GM21576 (cell line): ENCODE data around the gene EHD4.

Source experiments
- ATAC-seq: cut with Tn5 transposase; IDR thresholded peaks from one replicate; pipeline ENCODE4 v1.9.1; 2021; ENCODE audit warnings: mild to moderate bottlenecking, moderate library complexity; ENCODE audit not compliant: unreplicated experiment

The EHD4 gene

DNA sequence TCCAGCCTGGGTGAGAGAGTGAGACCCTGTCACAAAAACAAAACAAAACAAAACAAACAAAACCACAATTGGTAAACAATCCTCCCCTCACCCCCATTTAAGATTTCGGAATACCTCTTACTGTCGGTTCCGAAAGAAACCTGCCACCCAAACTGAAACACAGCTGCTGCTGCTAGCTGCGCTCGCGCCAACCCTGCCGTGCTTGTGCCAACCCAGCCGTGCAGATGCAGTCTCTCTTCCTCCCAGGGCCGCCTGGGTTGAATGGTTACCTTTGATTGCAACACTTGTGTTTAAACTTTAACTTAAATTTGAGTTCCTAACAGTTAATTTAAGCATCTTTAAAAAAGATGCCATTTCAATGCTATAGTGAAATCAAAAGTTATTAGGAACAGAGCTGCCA is 50.0 kb downstream of the EHD4 start:
- ATAC-seq: no peak

- ATAC-seq: no peak
Observed at GRCh38 chr15:41921639-41922038, 50.7 kb downstream of the EHD4 start.

DNA sequence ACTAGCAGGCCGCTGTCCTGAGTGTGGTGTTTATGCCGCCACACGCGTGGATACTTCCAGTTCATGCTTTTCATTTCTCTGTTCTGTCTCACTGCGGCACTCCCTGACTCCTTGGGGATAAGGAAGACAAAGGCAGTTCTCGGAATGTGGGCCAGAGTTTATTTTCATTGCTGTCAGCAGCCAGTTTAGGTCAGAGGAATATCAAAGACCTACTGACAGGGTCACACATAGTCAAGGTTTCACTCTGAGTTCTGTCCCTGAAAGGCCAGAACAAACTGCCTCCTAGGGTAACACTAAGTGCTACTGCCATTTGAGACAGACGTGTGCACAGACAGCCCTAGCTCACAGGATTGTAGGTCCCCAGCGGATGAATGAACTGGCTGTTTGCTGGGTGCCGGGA is 51.2 kb downstream of the EHD4 start:
- no peak for ATAC-seq

DNA sequence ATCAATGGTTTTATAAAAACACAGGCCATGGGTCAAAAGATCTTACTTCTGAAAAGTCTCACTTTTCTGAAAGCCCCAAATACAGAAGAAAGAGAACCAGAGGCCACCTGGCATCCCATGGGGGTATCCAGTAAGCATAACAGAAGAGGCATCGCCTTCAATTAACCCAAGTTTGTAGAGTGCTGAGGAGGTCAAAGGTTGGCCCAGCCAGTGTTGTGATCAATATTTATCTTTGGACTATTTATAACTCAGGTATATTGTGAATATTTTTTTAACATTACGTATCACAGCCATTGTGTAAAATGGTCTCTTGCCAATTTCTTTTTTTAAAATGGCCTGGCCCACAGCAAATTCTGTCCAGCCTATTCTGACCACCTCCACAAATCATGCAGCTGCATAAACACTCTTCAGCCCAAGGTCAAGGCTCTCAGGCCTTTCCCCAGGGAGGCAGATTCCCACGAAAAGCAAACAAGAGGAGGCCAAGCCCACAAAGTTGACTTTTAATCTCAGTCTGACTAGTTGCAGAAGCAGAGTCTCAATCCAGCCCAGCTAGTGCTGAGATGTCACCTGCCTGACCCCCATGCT is 52.3 kb downstream of the EHD4 start:
- ATAC-seq: no peak

GRCh38 chr15:41919201-41919820 is 53.0 kb downstream of the EHD4 start:
- ATAC-seq: no peak

GRCh38 chr15:41918506-41919126 is 53.7 kb downstream of the EHD4 start:
- ATAC-seq: no peak

DNA sequence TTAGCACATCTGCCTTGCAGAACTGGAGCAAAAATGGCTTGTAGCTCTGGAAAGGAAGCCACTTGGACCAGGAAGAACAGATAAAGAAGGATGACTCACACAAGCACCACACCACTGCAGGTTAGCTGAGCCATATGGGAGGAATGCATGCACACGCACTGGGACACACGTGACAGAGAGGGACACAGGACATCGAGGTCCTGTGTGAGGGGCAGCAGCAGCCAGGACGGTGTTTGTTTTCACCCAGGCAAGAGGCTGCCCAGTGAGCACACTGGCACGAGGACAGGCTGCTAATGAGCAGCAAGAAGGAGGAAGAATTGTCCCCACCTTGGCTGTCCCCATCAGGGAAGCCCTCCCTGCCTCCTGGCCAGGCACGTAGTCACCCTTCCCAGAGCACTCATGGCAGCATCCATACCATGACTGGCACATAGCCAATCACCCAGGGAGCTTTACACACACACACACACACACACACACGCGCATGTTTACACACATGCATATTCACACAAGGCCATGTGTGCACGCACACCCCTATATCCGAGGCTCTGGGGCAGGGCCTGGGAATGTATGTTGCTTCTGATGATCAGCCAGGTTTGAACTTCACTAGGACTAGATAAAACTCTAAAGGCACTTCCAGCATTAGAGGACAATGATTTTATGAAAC is 54.5 kb downstream of the EHD4 start:
- ATAC-seq: no peak

DNA sequence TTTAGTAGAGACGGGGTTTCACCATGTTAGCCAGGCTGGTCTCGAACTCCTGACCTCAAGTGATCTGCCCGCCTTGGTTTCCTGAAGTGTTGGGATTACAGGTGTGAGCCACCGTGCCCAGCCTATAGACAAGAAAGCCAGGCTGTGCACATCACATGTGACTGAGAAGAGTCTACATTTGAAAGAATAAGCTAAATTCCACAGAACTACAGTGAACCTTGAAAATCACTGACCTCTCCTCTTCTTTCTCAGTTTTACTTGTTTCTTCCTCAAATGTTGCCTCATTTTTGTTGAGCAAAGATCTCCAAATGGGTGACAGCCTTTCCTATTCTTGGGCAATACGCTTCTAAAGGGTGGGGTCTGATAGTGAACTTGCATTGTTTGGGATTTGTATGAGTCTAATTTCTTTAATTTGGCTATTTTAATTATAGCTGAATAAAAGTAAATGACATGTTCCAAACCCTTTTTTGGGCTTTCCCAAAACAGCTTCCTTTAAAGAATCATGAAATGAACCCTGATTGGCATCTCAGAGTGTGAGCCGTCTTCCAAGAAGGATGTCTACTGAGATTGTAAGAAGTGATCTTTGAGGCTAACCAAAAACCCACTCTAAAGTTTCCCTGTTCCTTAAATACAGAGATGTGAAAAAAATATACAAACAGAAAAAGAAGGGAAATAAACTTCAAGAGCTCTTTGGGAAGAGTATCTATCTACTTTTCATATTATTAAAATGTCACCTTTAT is 56.9 kb downstream of the EHD4 start:
- ATAC-seq: no peak

DNA sequence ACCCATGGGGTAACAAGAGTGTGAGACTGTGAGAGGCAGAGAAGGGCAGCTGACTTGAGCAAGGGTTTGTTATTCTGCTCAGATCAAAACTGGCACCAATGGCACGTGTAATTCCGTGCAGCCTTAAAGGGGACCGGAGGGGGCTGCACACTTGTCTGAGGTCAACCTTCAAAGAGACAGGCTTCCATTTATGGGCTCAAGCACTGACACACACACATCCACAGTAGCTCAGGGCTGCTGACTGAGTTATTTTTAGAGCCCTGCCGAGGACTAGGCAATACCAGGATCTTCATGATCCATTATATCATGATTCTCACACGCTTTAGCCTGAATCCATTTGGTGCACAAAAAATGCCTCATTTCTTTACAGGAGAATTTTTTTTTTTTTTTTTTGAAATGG is 57.9 kb downstream of the EHD4 start:
- ATAC-seq: no peak

GRCh38 chr15:41913256-41913655 is 59.1 kb downstream of the EHD4 start:
- ATAC-seq: no peak

- ATAC-seq: no peak
Observed at GRCh38 chr15:41911691-41912345, 60.5 kb downstream of the EHD4 start.

DNA sequence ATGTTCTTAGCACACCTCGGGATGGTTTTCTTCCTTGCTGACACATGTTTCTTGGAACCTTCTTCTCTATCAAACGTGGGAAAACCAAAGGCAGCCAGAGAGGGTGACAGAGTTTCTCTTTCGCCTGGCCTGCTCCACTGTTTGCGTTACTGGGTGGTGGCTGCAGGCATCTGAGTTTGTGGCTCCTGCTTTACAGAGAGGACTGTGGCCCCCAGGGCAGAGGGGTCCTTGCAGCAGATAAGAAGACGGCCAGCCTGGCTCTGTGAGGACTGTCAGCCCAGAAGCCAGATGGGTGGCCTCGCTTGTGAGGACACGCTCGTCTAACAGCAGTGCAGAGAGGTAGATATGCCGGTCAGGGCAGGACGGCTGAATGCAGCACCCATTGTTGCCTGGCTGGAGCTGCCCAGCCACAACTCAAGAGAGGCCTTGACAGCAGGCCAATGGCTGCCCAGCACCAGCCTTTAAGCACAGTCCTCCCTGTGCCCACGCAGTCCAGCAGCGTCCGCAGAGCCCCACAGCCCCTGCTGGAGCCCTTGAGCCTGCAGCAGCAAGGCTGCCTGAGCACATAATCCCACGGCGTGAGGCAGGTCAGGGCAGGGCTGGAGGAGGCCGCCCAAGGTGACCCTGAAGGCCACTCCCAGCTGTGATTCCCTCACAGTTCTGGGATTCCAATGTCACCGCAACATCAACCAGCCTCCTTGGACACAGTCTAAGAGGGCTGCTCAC is 63.5 kb downstream of the EHD4 start:
- no peak for ATAC-seq

- no peak for ATAC-seq
Observed at GRCh38 chr15:41907141-41907540, 65.2 kb downstream of the EHD4 start.

DNA sequence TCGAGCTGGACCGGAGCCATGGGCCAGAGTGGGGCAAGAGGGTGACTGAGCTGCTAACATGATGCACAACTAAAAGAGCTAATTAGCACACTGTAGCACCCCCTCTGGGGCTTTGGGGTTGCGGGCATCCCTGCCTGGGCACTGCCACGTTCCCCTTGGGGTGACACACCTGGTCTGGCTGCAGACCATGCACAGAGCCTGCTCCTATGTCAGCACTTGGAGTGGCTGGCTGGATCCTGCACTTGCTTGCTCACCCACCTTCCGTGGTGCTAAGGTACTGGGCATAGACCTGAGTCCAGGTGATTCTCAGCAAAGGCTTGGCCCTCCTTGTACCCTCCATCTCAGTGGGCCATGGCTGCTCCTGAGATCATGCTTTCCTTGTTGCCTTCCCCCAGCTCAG is 65.7 kb downstream of the EHD4 start:
- ATAC-seq: no peak

GRCh38 chr15:41905036-41905793 is 67.1 kb downstream of the EHD4 start:
- ATAC-seq: no peak

DNA sequence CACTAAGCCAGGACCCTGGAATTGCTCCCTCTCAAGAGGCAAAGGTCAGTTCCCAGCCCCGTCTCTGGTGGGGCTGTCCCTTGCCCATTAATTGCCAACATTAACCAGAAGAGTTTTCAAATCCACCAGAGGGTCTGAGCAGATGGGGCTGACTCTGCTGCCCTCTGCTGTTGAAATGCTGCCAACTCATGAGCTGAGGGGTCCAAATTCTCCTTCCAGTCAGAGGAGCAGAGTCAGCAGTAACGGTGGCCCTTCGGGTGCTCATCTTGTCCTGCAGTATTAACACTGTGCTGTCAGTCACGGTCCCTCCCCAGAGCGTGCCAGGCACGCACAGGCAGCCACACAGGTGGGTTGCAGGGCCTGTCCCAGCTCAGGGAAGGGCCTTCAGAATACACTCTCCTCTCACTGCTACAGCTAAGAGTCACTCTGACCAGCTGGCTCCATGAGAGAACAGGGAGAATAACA is 67.8 kb downstream of the EHD4 start:
- ATAC-seq: no peak

GRCh38 chr15:41903782-41904181 is 68.6 kb downstream of the EHD4 start:
- ATAC-seq: no peak

DNA sequence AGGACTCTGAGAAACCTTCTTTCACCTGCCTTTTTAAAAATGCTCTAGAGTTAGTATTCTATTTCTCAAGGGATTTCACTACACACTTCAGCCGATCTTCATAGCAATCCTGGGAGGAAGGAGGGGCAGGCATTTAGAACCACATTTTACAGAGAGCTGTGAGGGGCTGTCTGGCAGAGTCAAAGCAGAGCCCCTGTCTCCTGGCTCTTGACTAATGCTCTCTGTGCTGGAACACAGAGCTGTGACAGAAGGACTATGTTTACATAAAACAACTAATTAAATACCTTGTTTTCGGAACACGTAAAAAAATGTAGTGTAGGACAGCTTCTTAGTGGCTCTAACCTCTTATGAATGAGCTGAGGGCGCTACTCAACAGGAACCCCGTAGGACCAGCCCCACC is 70.9 kb downstream of the EHD4 start:
- ATAC-seq: no peak
